ENCODE data around the gene DCUN1D3. TPM values are rescaled to one million over a fixed set of nuclear protein-coding genes. Genes with fewer than 3 reads are reported as not detected.

Gene DCUN1D3
- total RNA-seq, 1 donor from 2014 or later, result 12.9 TPM

DNA sequence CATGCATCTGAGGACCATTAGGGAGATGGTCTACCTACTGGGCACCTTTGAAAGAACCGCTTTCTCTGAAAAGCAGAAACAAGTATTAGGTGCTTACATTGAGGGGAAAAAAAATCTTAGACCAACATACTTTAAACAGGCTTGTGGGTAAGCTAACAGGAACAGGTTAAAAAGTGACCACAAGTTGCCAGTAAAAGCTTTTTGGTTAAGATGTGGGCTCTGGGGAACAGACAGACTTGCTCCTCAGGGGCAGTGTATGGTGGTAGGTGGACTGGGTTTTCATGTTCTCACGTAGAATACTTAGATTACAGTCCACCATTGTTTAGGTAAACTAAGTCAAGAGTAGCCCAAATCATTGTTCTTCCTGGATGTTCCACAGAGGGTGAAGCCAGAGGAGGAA is 52.6 kb downstream of the DCUN1D3 start:
- DNase-seq (ENCODE audit: extremely low spot score, unreplicated experiment), result no peak
- TF ChIP-seq, protein P1, sequence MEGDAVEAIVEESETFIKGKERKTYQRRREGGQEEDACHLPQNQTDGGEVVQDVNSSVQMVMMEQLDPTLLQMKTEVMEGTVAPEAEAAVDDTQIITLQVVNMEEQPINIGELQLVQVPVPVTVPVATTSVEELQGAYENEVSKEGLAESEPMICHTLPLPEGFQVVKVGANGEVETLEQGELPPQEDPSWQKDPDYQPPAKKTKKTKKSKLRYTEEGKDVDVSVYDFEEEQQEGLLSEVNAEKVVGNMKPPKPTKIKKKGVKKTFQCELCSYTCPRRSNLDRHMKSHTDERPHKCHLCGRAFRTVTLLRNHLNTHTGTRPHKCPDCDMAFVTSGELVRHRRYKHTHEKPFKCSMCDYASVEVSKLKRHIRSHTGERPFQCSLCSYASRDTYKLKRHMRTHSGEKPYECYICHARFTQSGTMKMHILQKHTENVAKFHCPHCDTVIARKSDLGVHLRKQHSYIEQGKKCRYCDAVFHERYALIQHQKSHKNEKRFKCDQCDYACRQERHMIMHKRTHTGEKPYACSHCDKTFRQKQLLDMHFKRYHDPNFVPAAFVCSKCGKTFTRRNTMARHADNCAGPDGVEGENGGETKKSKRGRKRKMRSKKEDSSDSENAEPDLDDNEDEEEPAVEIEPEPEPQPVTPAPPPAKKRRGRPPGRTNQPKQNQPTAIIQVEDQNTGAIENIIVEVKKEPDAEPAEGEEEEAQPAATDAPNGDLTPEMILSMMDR (conservative IDR thresholded peaks at IDR 0.05), result no peak
- Mint-ChIP-seq H3K27me3 (no peaks in the 10 kb centered on the region), H3K9me3 (no peaks in the 10 kb centered on the region), H3K36me3 (peaks cover 5% of the 10 kb centered on the region), H3K27ac (no peak overlapping the region), H3K4me1 (ENCODE audit: unreplicated experiment) (peaks cover 5% of the 10 kb centered on the region), H3K4me3 (no peak overlapping the region)

DNA sequence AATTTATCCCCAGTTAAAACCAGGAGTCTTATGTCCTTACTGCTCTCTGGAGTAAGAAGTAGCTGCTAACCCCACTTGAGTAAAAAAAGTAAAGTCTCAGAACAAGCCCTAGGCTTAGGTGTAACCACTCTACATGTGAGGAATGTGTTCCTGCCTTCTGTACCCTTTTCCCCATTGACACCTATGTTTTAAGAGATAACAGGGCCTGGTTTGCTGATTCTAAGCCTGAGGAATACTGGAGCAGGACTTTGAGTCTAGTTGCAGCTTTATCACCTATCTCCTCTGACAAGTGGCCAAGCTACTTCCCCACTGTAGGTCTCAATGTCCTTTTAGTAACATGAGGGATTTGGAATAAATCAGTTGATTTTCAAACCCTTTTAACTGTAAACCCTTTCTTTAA is 53.6 kb downstream of the DCUN1D3 start:
- TF ChIP-seq, protein P1 (conservative IDR thresholded peaks at IDR 0.05), result no peak
- peaks cover 5% of the 10 kb centered on the region for H3K4me1 Mint-ChIP-seq (ENCODE audit: unreplicated experiment)
- no peaks in the 10 kb centered on the region for H3K27me3 Mint-ChIP-seq
- DNase-seq (ENCODE audit: extremely low spot score, unreplicated experiment), result no peak
- H3K9me3 Mint-ChIP-seq, result no peaks in the 10 kb centered on the region
- H3K27ac Mint-ChIP-seq, result no peak overlapping the region
- H3K36me3 Mint-ChIP-seq, result peaks cover 5% of the 10 kb centered on the region
- H3K4me3 Mint-ChIP-seq, result no peak overlapping the region

DNA sequence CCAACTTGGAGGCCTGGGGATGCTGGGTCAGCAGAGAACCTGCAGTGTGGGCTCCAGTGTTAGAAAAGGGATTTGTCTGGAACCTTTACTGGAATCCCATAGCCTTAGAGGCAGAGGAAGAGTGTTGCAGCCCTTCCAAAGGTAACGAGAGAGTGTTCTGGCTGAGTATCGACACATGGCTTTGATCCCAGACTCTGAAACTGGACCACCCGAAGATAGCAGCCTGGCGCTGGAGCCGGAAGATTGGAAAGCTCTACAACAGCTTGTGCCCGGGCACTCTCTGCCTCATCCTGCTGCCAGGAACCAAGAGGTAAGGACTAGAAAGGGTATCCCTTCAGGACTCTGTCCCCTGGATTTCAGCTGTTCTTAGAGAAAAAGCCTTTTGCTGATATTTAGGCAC is 54.1 kb downstream of the DCUN1D3 start:
- Mint-ChIP-seq H3K4me1 (ENCODE audit: unreplicated experiment) (peaks cover 5% of the 10 kb centered on the region), H3K27me3 (no peaks in the 10 kb centered on the region), H3K27ac (no peak overlapping the region), H3K36me3 (peaks cover 8% of the 10 kb centered on the region), H3K9me3 (no peaks in the 10 kb centered on the region), H3K4me3 (no peak overlapping the region)
- TF ChIP-seq, protein P1 (conservative IDR thresholded peaks at IDR 0.05), result no peak
- no peak for DNase-seq (ENCODE audit: extremely low spot score, unreplicated experiment)

DNA sequence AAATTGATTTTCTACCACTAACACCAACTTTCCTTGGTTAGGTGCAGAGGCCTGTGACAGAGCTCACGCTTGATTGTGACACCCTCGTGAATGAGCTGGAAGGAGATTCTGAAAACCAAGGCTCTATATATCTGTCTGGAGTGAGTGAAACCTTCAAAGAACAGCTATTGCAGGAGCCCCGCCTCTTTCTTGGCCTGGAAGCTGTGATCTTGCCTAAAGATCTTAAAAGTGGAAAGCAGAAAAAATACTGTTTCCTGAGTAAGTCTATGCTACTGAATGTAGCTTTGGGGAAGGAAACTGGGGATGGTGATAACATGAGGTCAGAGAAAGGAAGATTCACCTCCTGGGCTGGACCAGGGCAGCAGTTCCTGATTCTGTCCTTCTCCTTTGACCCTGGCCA is 55.6 kb downstream of the DCUN1D3 start:
- Mint-ChIP-seq H3K4me1 (ENCODE audit: unreplicated experiment) (no peaks in the 10 kb centered on the region), H3K27me3 (no peaks in the 10 kb centered on the region), H3K9me3 (no peaks in the 10 kb centered on the region), H3K4me3 (no peak overlapping the region), H3K27ac (no peak overlapping the region), H3K36me3 (peaks cover 9% of the 10 kb centered on the region)
- TF ChIP-seq, protein P1 (conservative IDR thresholded peaks at IDR 0.05), result no peak
- no peak for DNase-seq (ENCODE audit: extremely low spot score, unreplicated experiment)

DNA sequence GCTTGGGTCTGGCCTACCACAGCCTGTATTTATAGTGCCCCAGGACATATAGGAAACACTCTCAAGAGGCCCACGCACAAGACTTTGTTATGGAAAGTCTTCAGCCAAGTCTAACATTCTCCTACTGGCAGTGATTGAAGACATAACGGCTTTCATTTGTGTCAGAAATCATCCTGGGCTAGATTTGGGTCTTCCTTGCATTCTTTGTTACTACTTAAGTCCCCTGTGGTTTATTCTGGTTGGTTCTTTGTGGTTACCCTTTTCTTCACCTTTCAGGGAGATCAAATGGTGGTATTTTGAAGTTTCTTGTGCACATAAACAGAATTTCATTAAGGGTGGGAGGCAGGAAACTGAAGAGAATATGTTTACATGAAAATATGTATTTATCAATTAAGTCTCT is 56.1 kb downstream of the DCUN1D3 start:
- Mint-ChIP-seq H3K4me1 (ENCODE audit: unreplicated experiment) (no peaks in the 10 kb centered on the region), H3K36me3 (peaks cover 9% of the 10 kb centered on the region), H3K4me3 (no peak overlapping the region), H3K9me3 (no peaks in the 10 kb centered on the region), H3K27me3 (no peaks in the 10 kb centered on the region), H3K27ac (no peak overlapping the region)
- no peak for DNase-seq (ENCODE audit: extremely low spot score, unreplicated experiment)
- TF ChIP-seq, protein P1 (conservative IDR thresholded peaks at IDR 0.05), result no peak

DNA sequence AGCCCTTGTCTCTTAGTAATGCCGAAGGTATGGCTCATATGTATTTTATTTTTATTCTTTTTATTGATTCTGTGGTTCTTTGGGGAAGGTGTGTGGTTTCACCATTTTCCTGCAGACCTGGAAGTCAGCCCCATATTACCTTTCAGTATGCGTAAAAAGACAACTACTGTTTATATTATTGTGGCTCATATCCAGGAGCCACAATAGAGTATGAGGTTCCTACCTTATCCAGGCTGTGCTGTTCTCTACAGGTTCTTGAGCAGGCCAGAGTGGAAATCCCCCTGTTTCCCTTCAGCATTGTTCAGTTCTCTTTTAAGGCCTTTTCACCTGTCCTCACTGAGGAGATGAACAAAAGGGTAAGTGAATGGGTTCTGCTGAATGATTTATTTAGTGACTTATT is 60.7 kb downstream of the DCUN1D3 start:
- no peak overlapping the region for H3K4me3 Mint-ChIP-seq
- H3K27ac Mint-ChIP-seq, result no peak overlapping the region
- H3K9me3 Mint-ChIP-seq, result peaks cover 7% of the 10 kb centered on the region
- peaks cover 30% of the 10 kb centered on the region for H3K36me3 Mint-ChIP-seq
- H3K4me1 Mint-ChIP-seq (ENCODE audit: unreplicated experiment), result no peaks in the 10 kb centered on the region
- TF ChIP-seq, protein P1 (conservative IDR thresholded peaks at IDR 0.05), result no peak
- H3K27me3 Mint-ChIP-seq, result no peaks in the 10 kb centered on the region
- no peak for DNase-seq (ENCODE audit: extremely low spot score, unreplicated experiment)
